Left ventricle myocardium inferior (tissue), 1 donor: Measurements from ENCODE around the gene FBXO41. TPM values are rescaled to one million over a fixed set of nuclear protein-coding genes. Genes with fewer than 3 reads are reported as not detected.
A peak's percentile ranks its signal among the peaks of the same experiment; 100 is the strongest.

ENCODE experiments used
- DNase-seq: peaks from one replicate; pipeline ENCODE4 v3.0.0-alpha.2; 2020
- H3K27ac ChIP-seq: fragments of 200-600 bp; replicated peaks from 2 replicates; pipeline ENCODE4 v1.8.0; 2021
- H3K27me3 ChIP-seq: fragments of 200-600 bp; 2 replicates; pipeline ENCODE4 v1.8.0; 2021; ENCODE audit warnings: low read depth
- H3K36me3 ChIP-seq: fragments of 200-600 bp; 2 replicates; pipeline ENCODE4 v1.8.0; 2021
- H3K4me1 ChIP-seq: fragments of 200-600 bp; 2 replicates; pipeline ENCODE4 v1.8.0; 2021
- H3K4me3 ChIP-seq: fragments of 200-600 bp; 2 replicates; pipeline ENCODE4 v1.8.0; 2021; ENCODE audit warnings: mild to moderate bottlenecking, moderate library complexity
- H3K9me3 ChIP-seq: fragments of 200-600 bp; replicated peaks from 2 replicates; pipeline ENCODE4 v1.8.0; 2021
- CTCF ChIP-seq: fragments of 200-600 bp; IDR thresholded peaks from 2 replicates; pipeline ENCODE4 v1.8.0; 2021; ENCODE audit warnings: antibody characterized with exemption, mild to moderate bottlenecking, borderline replicate concordance
- intact Hi-C: fragments of 100-400 bp; cut with micrococcal nuclease; formaldehyde crosslinking; loops from one replicate; pipeline ENCODE4 v1.11.0; 2022
- total RNA-seq: library from RNA; stranded (reverse); fragmentation: NEBNext Ultra II Directional; extraction: Animal tissue kit (Norgen Biotek cat#: 25700); gene quantifications from one replicate; pipeline ENCODE4 v1.2.1, GENCODE V29; 2021
- donor health status: DM: no; HTN: yes; CAD: no; lungs with severe emphysema.

Gene FBXO41
- total RNA-seq, 1 donor from 2014 or later = 0.55 TPM

- Histone ChIP-seq H3K27me3 (no peaks in the 10 kb centered on the region), H3K36me3 (peaks cover 59% of the 10 kb centered on the region), H3K4me1 (peaks cover 69% of the 10 kb centered on the region), H3K9me3 (no peaks in the 10 kb centered on the region), H3K4me3 (no peak overlapping the region), H3K27ac (no peak overlapping the region)
- TF ChIP-seq CTCF = no peak
- DNase-seq = no peak
- intact Hi-C loops = no loop called here
Observed at GRCh38 chr2:73239776-73240175, 44.5 kb downstream of the FBXO41 start.

GRCh38 chr2:73238976-73239375 is 45.3 kb downstream of the FBXO41 start:
- Histone ChIP-seq H3K4me3 (no peak overlapping the region), H3K9me3 (no peaks in the 10 kb centered on the region), H3K4me1 (peaks cover 69% of the 10 kb centered on the region), H3K27ac (no peak overlapping the region), H3K36me3 (peaks cover 51% of the 10 kb centered on the region), H3K27me3 (no peaks in the 10 kb centered on the region)
- no peak for DNase-seq
- TF ChIP-seq CTCF = no peak
- intact Hi-C loops = no loop called here

DNA sequence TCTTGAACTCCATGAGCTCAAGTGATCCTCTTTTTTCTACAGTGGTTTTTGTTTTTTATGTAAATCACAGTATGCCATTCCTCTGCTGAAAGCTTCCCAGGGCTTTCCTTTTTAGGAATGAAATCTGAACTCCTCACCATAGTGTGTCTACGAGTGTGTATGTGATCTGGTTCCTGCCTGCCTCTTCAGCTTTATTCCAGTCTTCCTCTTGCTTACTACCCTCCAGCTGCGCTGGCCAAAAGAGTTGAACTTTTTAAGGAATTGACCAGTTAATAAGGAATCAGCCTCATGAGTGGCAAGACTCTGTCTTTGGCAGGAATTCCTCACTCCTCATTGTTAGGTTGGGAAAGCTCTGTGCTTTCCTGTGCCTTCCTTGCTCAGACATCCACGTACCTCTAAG is 46.1 kb downstream of the FBXO41 start:
- peaks cover 43% of the 10 kb centered on the region for H3K36me3 ChIP-seq
- H3K9me3 ChIP-seq = no peaks in the 10 kb centered on the region
- intact Hi-C loops = no loop called here
- no peak for DNase-seq
- no peaks in the 10 kb centered on the region for H3K27me3 ChIP-seq
- TF ChIP-seq CTCF = no peak
- H3K4me1 ChIP-seq = peaks cover 68% of the 10 kb centered on the region
- H3K4me3 ChIP-seq = no peak overlapping the region
- no peak overlapping the region for H3K27ac ChIP-seq

DNA sequence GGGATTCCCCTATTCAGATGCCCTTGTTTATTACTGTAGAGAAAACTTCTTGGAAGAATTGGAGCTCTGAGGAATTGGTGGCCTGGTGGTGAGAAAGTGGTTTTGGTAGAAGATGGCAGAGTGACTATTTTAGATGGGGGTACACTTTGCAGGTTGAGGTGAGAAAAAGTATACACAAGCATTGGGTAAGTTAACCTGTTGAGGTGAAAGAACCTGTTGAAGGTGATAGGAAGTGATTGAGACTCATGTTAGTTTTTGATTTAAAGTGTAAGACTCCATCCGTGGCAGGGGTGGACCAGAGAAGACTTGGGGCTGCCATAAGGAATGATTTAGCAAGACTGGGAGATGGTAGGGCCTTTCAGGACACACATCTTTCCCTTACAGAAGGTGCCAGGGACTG is 47.1 kb downstream of the FBXO41 start:
- no peak for DNase-seq
- Histone ChIP-seq H3K27ac (no peak overlapping the region), H3K4me1 (peaks cover 76% of the 10 kb centered on the region), H3K27me3 (no peaks in the 10 kb centered on the region), H3K4me3 (no peak overlapping the region), H3K36me3 (peaks cover 34% of the 10 kb centered on the region), H3K9me3 (no peaks in the 10 kb centered on the region)
- TF ChIP-seq CTCF = no peak
- intact Hi-C loops = no loop called here

GRCh38 chr2:73235315-73236028 is 48.8 kb downstream of the FBXO41 start:
- DNase-seq = no peak
- intact Hi-C loops = no loop called here
- Histone ChIP-seq H3K9me3 (no peaks in the 10 kb centered on the region), H3K27me3 (no peaks in the 10 kb centered on the region), H3K36me3 (peaks cover 18% of the 10 kb centered on the region), H3K27ac (peak overlapping the region; percentile 97), H3K4me3 (peak overlapping the region; percentile 91), H3K4me1 (peaks cover 81% of the 10 kb centered on the region)
- no peak for TF ChIP-seq CTCF
